Measurements from ENCODE around the gene STRIP2. TPM values are rescaled to one million over a fixed set of nuclear protein-coding genes. Genes with fewer than 3 reads are reported as not detected.

STRIP2 gene
- total and polyA plus RNA-seq, 2 of the 13 experiments (the other 11 are each of a cell fraction or from before 2014, with no cell fraction given) = 3.9 to 8.2 TPM

- Histone ChIP-seq H3K4me1 (ENCODE audit: insufficient read depth, low read length) (peaks cover 7% of the 10 kb centered on the region; the same call in 1 of the 2 replicates), H3K36me3 (replicated peaks in 1 of 2; ENCODE audit: control insufficient read depth in 1 of 2, insufficient read depth in 2 of 2, low read length in 2 of 2) (0 out of 5 replicates have a peak, but pooled peaks cover 3 to 4% of the 10 kb centered on the region in 2 experiments), H3K9ac (ENCODE audit: insufficient read depth, low read depth, low read length) (no peak overlapping the region), H2AFZ (ENCODE audit: low read length) (no peak overlapping the region), H3K4me2 (ENCODE audit: low read depth, low read length) (no peak overlapping the region), H4K20me1 (ENCODE audit: insufficient read depth, low read length) (no peaks in the 10 kb centered on the region), H3K9me3 (ENCODE audit: low read length) (no peaks in the 10 kb centered on the region), H3K4me3 (replicated peaks in 1 of 3; ENCODE audit: insufficient read depth in 1 of 3, low read depth in 2 of 3, low read length in 3 of 3) (no peak overlapping the region), H3K79me2 (ENCODE audit: insufficient read depth, low read length) (no peaks in the 10 kb centered on the region), H3K27ac (ENCODE audit: extremely low read length, insufficient read depth, low read length) (no peak overlapping the region), H3K27me3 (ENCODE audit: control insufficient read depth in 1 of 2, insufficient read depth in 2 of 2, low read length in 2 of 2) (no peaks in the 10 kb centered on the region)
- DNase-seq (ENCODE audit: low spot score) (no peak), ATAC-seq (no peak), FAIRE-seq (no peak)
- TF ChIP-seq RAD51 (IDR thresholded peaks at IDR 0.05; ENCODE audit: borderline replicate concordance) = no peak
- TF ChIP-seq ZNF83 (CRISPR knock-in tag; IDR thresholded peaks at IDR 0.05; ENCODE audit: borderline replicate concordance) = no peak
- TF ChIP-seq SMAD1 (CRISPR knock-in tag; IDR thresholded peaks at IDR 0.05; ENCODE audit: borderline replicate concordance, low read depth) = no peak
- TF ChIP-seq HOXA3 (CRISPR knock-in tag; IDR thresholded peaks at IDR 0.05) = no peak
- TF ChIP-seq ZNF143 (CRISPR knock-in tag; IDR thresholded peaks at IDR 0.05) = no peak
- in situ Hi-C loops (cut with HindIII; ENCODE audit: extremely low pct_ligation_motif_present, low pct_unique_long_range_greater_than_20kb) = no loop called here
- BruUV-seq (replicated peaks) = no TSS peak
- CTCF ChIA-PET (ENCODE audit: low intra/inter-chr PET ratio, low total read pairs) = no interaction called here
- intact Hi-C loops (cut with micrococcal nuclease; ENCODE audit: unreplicated experiment) = no loop called here
- WGBS (ENCODE audit: low lambda C conversion rate) = 91% methylated on average over 2 of the region's 2 CpGs
- POLR2A ChIA-PET = no interaction called here
Measured at GRCh38 chr7:129427526-129428045, 6.6 kb upstream of the STRIP2 start.

GRCh38 chr7:129431911-129432643 is 2.2 kb upstream of the STRIP2 start:
- Histone ChIP-seq H3K27ac (ENCODE audit: extremely low read length, insufficient read depth, low read length) (no peak overlapping the region), H3K9ac (ENCODE audit: insufficient read depth, low read depth, low read length) (no peak overlapping the region), H3K9me3 (ENCODE audit: low read length) (no peaks in the 10 kb centered on the region), H3K4me3 (replicated peaks in 1 of 3; ENCODE audit: insufficient read depth in 1 of 3, low read depth in 2 of 3, low read length in 3 of 3) (no peak overlapping the region), H2AFZ (ENCODE audit: low read length) (no peak overlapping the region), H3K27me3 (ENCODE audit: control insufficient read depth in 1 of 2, insufficient read depth in 2 of 2, low read length in 2 of 2) (no peaks in the 10 kb centered on the region), H4K20me1 (ENCODE audit: insufficient read depth, low read length) (no peaks in the 10 kb centered on the region), H3K79me2 (ENCODE audit: insufficient read depth, low read length) (no peaks in the 10 kb centered on the region), H3K36me3 (replicated peaks in 1 of 2; ENCODE audit: control insufficient read depth in 1 of 2, insufficient read depth in 2 of 2, low read length in 2 of 2) (no peaks in the 10 kb centered on the region), H3K4me2 (ENCODE audit: low read depth, low read length) (no peak overlapping the region), H3K4me1 (ENCODE audit: insufficient read depth, low read length) (peaks cover 30% of the 10 kb centered on the region)
- TF ChIP-seq ZNF558 (CRISPR knock-in tag; IDR thresholded peaks at IDR 0.05; ENCODE audit: borderline replicate concordance) = no peak
- TF ChIP-seq USF2 (IDR thresholded peaks at IDR 0.05; ENCODE audit: low read depth, low read length) = no peak
- TF ChIP-seq USF2 (CRISPR knock-in tag; IDR thresholded peaks at IDR 0.05; ENCODE audit: borderline replicate concordance) = no peak
- no peak for TF ChIP-seq ARHGAP35 (CRISPR knock-in tag; IDR thresholded peaks at IDR 0.05; ENCODE audit: borderline replicate concordance)
- TF ChIP-seq ZNF160 (CRISPR knock-in tag; IDR thresholded peaks at IDR 0.05) = no peak
- TF ChIP-seq TCF12 (IDR thresholded peaks at IDR 0.05) = no peak
- no peak for TF ChIP-seq TCF12 (CRISPR knock-in tag; IDR thresholded peaks at IDR 0.05)
- TF ChIP-seq ZNF260 (CRISPR knock-in tag; IDR thresholded peaks at IDR 0.05; ENCODE audit: borderline replicate concordance, low read depth) = no peak
- TF ChIP-seq CREM (IDR thresholded peaks at IDR 0.05) = no peak
- TF ChIP-seq CREM (CRISPR knock-in tag; IDR thresholded peaks at IDR 0.05) = no peak
- no peak for TF ChIP-seq ZNF567 (CRISPR knock-in tag; IDR thresholded peaks at IDR 0.05; ENCODE audit: borderline replicate concordance)
- no peak for TF ChIP-seq NFE2L2 (IDR thresholded peaks at IDR 0.05; ENCODE audit: low read length)
- POLR2A ChIA-PET = no interaction called here
- DNase-seq (ENCODE audit: low spot score) (no peak), FAIRE-seq (no peak), ATAC-seq (no peak)
- WGBS (ENCODE audit: low lambda C conversion rate) = 79% methylated on average over 8 of the region's 8 CpGs
- intact Hi-C loops (cut with micrococcal nuclease; ENCODE audit: unreplicated experiment) = no loop called here
- in situ Hi-C loops (cut with HindIII; ENCODE audit: extremely low pct_ligation_motif_present, low pct_unique_long_range_greater_than_20kb) = no loop called here
- CTCF ChIA-PET (ENCODE audit: low intra/inter-chr PET ratio, low total read pairs) = no interaction called here
- BruUV-seq (replicated peaks) = no TSS peak
